Measurements from ENCODE around the gene GON4L. TPM values are rescaled to one million over a fixed set of nuclear protein-coding genes. Genes with fewer than 3 reads are reported as not detected.
A peak's percentile ranks its signal among the peaks of the same experiment; 100 is the strongest.
"Not testable (repeated sequence)": the region's sequence is repeated elsewhere in the genome, so short reads cannot be mapped to it uniquely, and the experiment has no call there.

The GON4L gene
- total RNA-seq, 2 experiments from 2014 or later = 43.4 to 46.8 TPM

- POLR2A ChIA-PET = no interaction called here
- no peaks in the 10 kb centered on the region for H3K9me3 Mint-ChIP-seq
- TF ChIP-seq CTCF (IDR thresholded peaks at IDR 0.05) = no peak
- no peak overlapping the region for H3K4me3 Mint-ChIP-seq
- DNase-seq (no peak), ATAC-seq (no peak)
- H3K27me3 Mint-ChIP-seq = no peaks in the 10 kb centered on the region
- peaks cover 9% of the 10 kb centered on the region for H3K4me1 Mint-ChIP-seq (ENCODE audit: low read depth)
- peak overlapping the region; percentile 7 for H3K27ac Mint-ChIP-seq
- CTCF ChIA-PET = interaction anchor here (0.6 to 1.5 kb wide), 3 partner anchors 13 to 466 kb away, joined by 3 to 6 read pairs (median 3); partner anchors contain the start of gene ENTREP3
- intact Hi-C loops (cut with micrococcal nuclease) = no loop called here
- peaks cover 29% of the 10 kb centered on the region for H3K36me3 Mint-ChIP-seq (ENCODE audit: low read depth)
Observed at GRCh38 chr1:155715777-155716176, 141.2 kb downstream of the GON4L start.

- POLR2A ChIA-PET; H3K4me3 Mint-ChIP-seq; ATAC-seq; H3K9me3 Mint-ChIP-seq; H3K4me1 Mint-ChIP-seq (ENCODE audit: low read depth); H3K27me3 Mint-ChIP-seq; DNase-seq; H3K27ac Mint-ChIP-seq; intact Hi-C loops (cut with micrococcal nuclease): not testable (repeated sequence)
- CTCF ChIA-PET = interaction anchor here (0.6 to 1.5 kb wide), 2 partner anchors 14 to 460 kb away, joined by 3 to 6 read pairs; partner anchors contain the start of gene ENTREP3
- peaks cover 31% of the 10 kb centered on the region for H3K36me3 Mint-ChIP-seq (ENCODE audit: low read depth)
Observed at GRCh38 chr1:155715056-155715455, 142.0 kb downstream of the GON4L start.

- H3K27me3 Mint-ChIP-seq = no peaks in the 10 kb centered on the region
- H3K36me3 Mint-ChIP-seq (ENCODE audit: low read depth) = peaks cover 34% of the 10 kb centered on the region
- no peak overlapping the region for H3K4me3 Mint-ChIP-seq
- DNase-seq (no peak), ATAC-seq (no peak)
- no peak overlapping the region for H3K27ac Mint-ChIP-seq
- peaks cover 9% of the 10 kb centered on the region for H3K4me1 Mint-ChIP-seq (ENCODE audit: low read depth)
- no peaks in the 10 kb centered on the region for H3K9me3 Mint-ChIP-seq
- intact Hi-C loops (cut with micrococcal nuclease) = no loop called here
- no peak for TF ChIP-seq CTCF (IDR thresholded peaks at IDR 0.05)
- POLR2A ChIA-PET = no interaction called here
- CTCF ChIA-PET = interaction anchor here (0.6 kb wide), 1 partner anchor 67 kb away, joined by 3 read pairs; no protein-coding TSS in a partner anchor
Observed at GRCh38 chr1:155713075-155713474, 143.9 kb downstream of the GON4L start.

- DNase-seq; H3K27me3 Mint-ChIP-seq; POLR2A ChIA-PET; intact Hi-C loops (cut with micrococcal nuclease); ATAC-seq; H3K9me3 Mint-ChIP-seq; H3K27ac Mint-ChIP-seq; H3K4me3 Mint-ChIP-seq: not testable (repeated sequence)
- CTCF ChIA-PET = interaction anchor here (0.6 kb wide), 1 partner anchor 66 kb away, joined by 3 read pairs; no protein-coding TSS in a partner anchor
- Mint-ChIP-seq H3K36me3 (ENCODE audit: low read depth) (peaks cover 36% of the 10 kb centered on the region), H3K4me1 (ENCODE audit: low read depth) (peaks cover 11% of the 10 kb centered on the region)
Observed at GRCh38 chr1:155712636-155713035, 144.4 kb downstream of the GON4L start.

GRCh38 chr1:155711457-155711856 is 145.6 kb downstream of the GON4L start:
- H3K9me3 Mint-ChIP-seq; H3K4me1 Mint-ChIP-seq (ENCODE audit: low read depth); ATAC-seq; H3K4me3 Mint-ChIP-seq; CTCF ChIA-PET; intact Hi-C loops (cut with micrococcal nuclease); H3K27ac Mint-ChIP-seq; DNase-seq; POLR2A ChIA-PET; H3K27me3 Mint-ChIP-seq: not testable (repeated sequence)
- peaks cover 32% of the 10 kb centered on the region for H3K36me3 Mint-ChIP-seq (ENCODE audit: low read depth)

- Mint-ChIP-seq H3K4me3 (no peak overlapping the region), H3K9me3 (no peaks in the 10 kb centered on the region), H3K27me3 (no peaks in the 10 kb centered on the region), H3K27ac (no peak overlapping the region), H3K4me1 (ENCODE audit: low read depth) (peaks cover 7% of the 10 kb centered on the region), H3K36me3 (ENCODE audit: low read depth) (peaks cover 30% of the 10 kb centered on the region)
- intact Hi-C loops (cut with micrococcal nuclease) = no loop called here
- ChIA-PET CTCF (no interaction called here), POLR2A (interaction anchor here (0.7 kb wide), 1 partner anchor 324 kb away, joined by 3 read pairs; no protein-coding TSS in a partner anchor)
- TF ChIP-seq CTCF (IDR thresholded peaks at IDR 0.05) = no peak
- DNase-seq (no peak), ATAC-seq (no peak)
Observed at GRCh38 chr1:155709391-155709790, 147.6 kb downstream of the GON4L start.

Measured in activated CD8-positive, alpha-beta T cell treated with anti-CD3 and anti-CD28 coated beads for 36 hours (primary cell).